ENCODE results near the gene SLC2A6. TPM values are rescaled to one million over a fixed set of nuclear protein-coding genes. Genes with fewer than 3 reads are reported as not detected.

The SLC2A6 gene
- polyA plus RNA-seq, 1 of the 3 experiments (the other 2 are of a cell fraction) = 5.2 TPM

- peak; percentile 26 for DNase-seq
- H3F3A ChIP-seq (replicated peaks; ENCODE audit: insufficient read depth) = no peaks in the 10 kb centered on the region
- H3K9me3 ChIP-seq = no peaks in the 10 kb centered on the region
- no peak overlapping the region for H3K4me3 ChIP-seq (ENCODE audit: low read depth in 2 of 2, low read length in 1 of 2)
- no peak overlapping the region for H3K27ac ChIP-seq (ENCODE audit: low read depth in 2 of 2, low read length in 1 of 2)
- H3K4me2 ChIP-seq = no peak overlapping the region
- H3K36me3 ChIP-seq (replicated peaks in 1 of 2; ENCODE audit: control insufficient read depth in 1 of 2, insufficient read depth in 2 of 2, low read length in 1 of 2) = no peaks in the 10 kb centered on the region
- 78% methylated on average over 10 of the region's 10 CpGs for WGBS (ENCODE audit: low lambda C conversion rate)
- POLR2A ChIA-PET = no interaction called here
- H3K27me3 ChIP-seq (ENCODE audit: insufficient read depth) = no peaks in the 10 kb centered on the region
- H3K9ac ChIP-seq = no peak overlapping the region
- H2AFZ ChIP-seq (ENCODE audit: low read depth) = no peak overlapping the region
- H4K20me1 ChIP-seq (ENCODE audit: insufficient read depth) = no peaks in the 10 kb centered on the region
- CTCF ChIA-PET = interaction anchor here (1.0 to 1.3 kb wide), 2 partner anchors 10 to 19 kb away, joined by 3 to 4 read pairs; no protein-coding TSS in a partner anchor
- TF ChIP-seq FOXM1 (IDR thresholded peaks at IDR 0.05; ENCODE audit: low read depth) (no peak), REST (IDR thresholded peaks at IDR 0.05; ENCODE audit: low read depth, low read length) (no peak), PBX3 (IDR thresholded peaks at IDR 0.05) (no peak), MEF2A (IDR thresholded peaks at IDR 0.05; ENCODE audit: borderline replicate concordance, low read depth) (no peak), CTCF (IDR thresholded peaks at IDR 0.05) (no peak), USF2 (IDR thresholded peaks at IDR 0.05; ENCODE audit: borderline replicate concordance, low read depth, low read length) (no peak), MXI1 (IDR thresholded peaks at IDR 0.05; ENCODE audit: low read depth, low read length) (no peak), ZBTB33 (IDR thresholded peaks at IDR 0.05; ENCODE audit: borderline replicate concordance, low read depth) (no peak), SIN3A (IDR thresholded peaks at IDR 0.05; ENCODE audit: borderline replicate concordance, low read depth, low read length) (no peak), GATA2 (CRISPR knock-in tag; IDR thresholded peaks at IDR 0.05) (no peak), MAX (IDR thresholded peaks at IDR 0.05; ENCODE audit: low read depth) (no peak), RAD21 (IDR thresholded peaks at IDR 0.05; ENCODE audit: low read length) (no peak), RXRA (IDR thresholded peaks at IDR 0.05; ENCODE audit: borderline replicate concordance, low read depth) (no peak), TCF12 (IDR thresholded peaks at IDR 0.05) (no peak)
- H3K4me1 ChIP-seq (ENCODE audit: control insufficient read depth in 1 of 2, insufficient read depth in 2 of 2, low read depth in 1 of 2, low read length in 1 of 2) = no peaks in the 10 kb centered on the region; a peak in 1 of 4 replicates
- no peaks in the 10 kb centered on the region for H3K79me2 ChIP-seq (ENCODE audit: insufficient read depth)
- no peaks in the 10 kb centered on the region for H3K9me2 ChIP-seq
Observed at GRCh38 chr9:133427658-133428348, 51.1 kb downstream of the SLC2A6 start.

All from SK-N-SH (cell line).